Activated CD8-positive, alpha-beta memory T cell treated with anti-CD3 and anti-CD28 coated beads, Interleukin-2, amount 50 U/mL, for 48 hours (primary cell): Measurements from ENCODE around the gene MOGAT2.

Experiments
- DNase-seq: peaks from one replicate; pipeline ENCODE4 v3.0.0-alpha.2; 2020

The MOGAT2 gene

GRCh38 chr11:75781831-75782230 lies 64.2 kb downstream of the MOGAT2 start:
- no peak for DNase-seq
